ENCODE measurements around the gene RFT1. TPM values are rescaled to one million over a fixed set of nuclear protein-coding genes. Genes with fewer than 3 reads are reported as not detected.

RFT1 gene, protein sequence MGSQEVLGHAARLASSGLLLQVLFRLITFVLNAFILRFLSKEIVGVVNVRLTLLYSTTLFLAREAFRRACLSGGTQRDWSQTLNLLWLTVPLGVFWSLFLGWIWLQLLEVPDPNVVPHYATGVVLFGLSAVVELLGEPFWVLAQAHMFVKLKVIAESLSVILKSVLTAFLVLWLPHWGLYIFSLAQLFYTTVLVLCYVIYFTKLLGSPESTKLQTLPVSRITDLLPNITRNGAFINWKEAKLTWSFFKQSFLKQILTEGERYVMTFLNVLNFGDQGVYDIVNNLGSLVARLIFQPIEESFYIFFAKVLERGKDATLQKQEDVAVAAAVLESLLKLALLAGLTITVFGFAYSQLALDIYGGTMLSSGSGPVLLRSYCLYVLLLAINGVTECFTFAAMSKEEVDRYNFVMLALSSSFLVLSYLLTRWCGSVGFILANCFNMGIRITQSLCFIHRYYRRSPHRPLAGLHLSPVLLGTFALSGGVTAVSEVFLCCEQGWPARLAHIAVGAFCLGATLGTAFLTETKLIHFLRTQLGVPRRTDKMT
- 9.0 and 9.7 TPM in 2 replicates for total RNA-seq
- polyA plus RNA-seq = 20.5 and 25.2 TPM in 2 replicates
- polyA plus RNA-seq (2012) = 18.2 and 25.3 TPM in 2 replicates
- 60.2 and 86.6 TPM in 2 replicates for polyA minus RNA-seq (ENCODE audit: low replicate concordance)

GRCh38 chr3:53130179-53131061 lies at the start of gene RFT1:
Gene RFT1 (minus strand): TSS chr3:53130435. CDS start chr3:53130400, 35 bp downstream.
- Histone ChIP-seq H3K79me2 (ENCODE audit: control insufficient read depth, insufficient read depth, low read length) (peaks cover 19% of the 10 kb centered on the region), H3K4me3 (replicated peaks in 1 of 4; ENCODE audit: control extremely low read depth in 1 of 4, insufficient read depth in 1 of 4, low read depth in 3 of 4, low read length in 4 of 4) (peak within 1 kb of the TSS; percentile 93 to 98 (median 96)), H3K4me1 (ENCODE audit: control insufficient read depth, extremely low read depth, insufficient read depth, low read length) (peaks cover 11% of the 10 kb centered on the region), H2AFZ (ENCODE audit: low read length) (peak within 1 kb of the TSS; percentile 80), H3K4me2 (ENCODE audit: extremely low read depth, insufficient read depth, low read length) (peak within 1 kb of the TSS; percentile 97), H3K9ac (ENCODE audit: insufficient read depth, low read length) (peak within 1 kb of the TSS; percentile 88), H3K27ac (ENCODE audit: insufficient read depth, low read length) (peak within 1 kb of the TSS; percentile 88), H3K27me3 (ENCODE audit: control insufficient read depth, insufficient read depth, low read length) (no peaks in the 10 kb centered on the region), H3K36me3 (ENCODE audit: control insufficient read depth, insufficient read depth, low read length) (no peaks in the 10 kb centered on the region), H3K9me3 (ENCODE audit: control insufficient read depth, insufficient read depth, low read depth, low read length) (no peaks in the 10 kb centered on the region), H4K20me1 (ENCODE audit: control insufficient read depth, extremely low read depth, insufficient read depth, low read length) (no peaks in the 10 kb centered on the region)
- TF ChIP-seq CTCF (conservative IDR thresholded peaks at IDR 0.05 in 1 of 2, IDR thresholded peaks at IDR 0.05 in 1 of 2; ENCODE audit: low read depth in 1 of 2, low read length in 2 of 2) = no peak
- no peak for TF ChIP-seq EZH2 (IDR thresholded peaks at IDR 0.05; ENCODE audit: low read length, missing control alignments)
- DNase-seq (ENCODE audit: low read depth in 2 of 2) = peak; percentile 94 to 96

GRCh38 chr3:53179580-53179979 lies 49.3 kb upstream of the RFT1 start:
- TF ChIP-seq CTCF (conservative IDR thresholded peaks at IDR 0.05 in 1 of 2, IDR thresholded peaks at IDR 0.05 in 1 of 2; ENCODE audit: low read depth in 1 of 2, low read length in 2 of 2) = no peak
- no peak for TF ChIP-seq EZH2 (IDR thresholded peaks at IDR 0.05; ENCODE audit: low read length, missing control alignments)
- DNase-seq (ENCODE audit: low read depth in 2 of 2) = no peak

DNA sequence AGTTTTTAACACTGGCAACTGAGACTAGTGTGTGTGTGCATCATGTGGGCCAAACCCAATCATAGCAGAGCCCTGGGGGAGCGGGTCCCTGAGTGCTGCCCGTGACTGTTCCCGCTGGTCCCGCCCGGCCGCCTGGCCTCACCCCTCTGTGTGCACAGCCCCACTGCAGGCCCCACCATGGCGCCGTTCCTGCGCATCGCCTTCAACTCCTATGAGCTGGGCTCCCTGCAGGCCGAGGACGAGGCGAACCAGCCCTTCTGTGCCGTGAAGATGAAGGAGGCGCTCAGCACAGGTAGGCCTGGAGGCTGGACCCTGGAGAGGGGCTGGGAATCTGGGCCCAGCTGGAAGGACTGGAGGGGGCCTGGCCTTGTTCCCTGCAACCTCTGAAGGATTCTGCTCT lies 48.0 kb upstream of the RFT1 start:
- TF ChIP-seq EZH2 (IDR thresholded peaks at IDR 0.05; ENCODE audit: low read length, missing control alignments) (no peak), CTCF (conservative IDR thresholded peaks at IDR 0.05 in 1 of 2, IDR thresholded peaks at IDR 0.05 in 1 of 2; ENCODE audit: low read depth in 1 of 2, low read length in 2 of 2) (no peak)
- Histone ChIP-seq H3K27ac (ENCODE audit: insufficient read depth, low read length) (no peak overlapping the region), H3K9ac (ENCODE audit: insufficient read depth, low read length) (no peak overlapping the region), H3K4me1 (ENCODE audit: control insufficient read depth, extremely low read depth, insufficient read depth, low read length) (peaks cover 5% of the 10 kb centered on the region), H3K79me2 (ENCODE audit: control insufficient read depth, insufficient read depth, low read length) (no peaks in the 10 kb centered on the region), H2AFZ (ENCODE audit: low read length) (no peak overlapping the region), H3K4me2 (ENCODE audit: extremely low read depth, insufficient read depth, low read length) (no peak overlapping the region), H3K4me3 (replicated peaks in 1 of 4; ENCODE audit: control extremely low read depth in 1 of 4, insufficient read depth in 1 of 4, low read depth in 3 of 4, low read length in 4 of 4) (no peak overlapping the region), H3K27me3 (ENCODE audit: control insufficient read depth, insufficient read depth, low read length) (no peaks in the 10 kb centered on the region), H3K36me3 (ENCODE audit: control insufficient read depth, insufficient read depth, low read length) (peaks cover 18% of the 10 kb centered on the region), H3K9me3 (ENCODE audit: control insufficient read depth, insufficient read depth, low read depth, low read length) (no peaks in the 10 kb centered on the region), H4K20me1 (ENCODE audit: control insufficient read depth, extremely low read depth, insufficient read depth, low read length) (no peaks in the 10 kb centered on the region)
- DNase-seq (ENCODE audit: low read depth in 2 of 2) = no peak

More at GRCh38 chr3:53179580-53179979, 49.3 kb upstream of the RFT1 start:
- Histone ChIP-seq H3K36me3 (ENCODE audit: control insufficient read depth, insufficient read depth, low read length) (peaks cover 19% of the 10 kb centered on the region), H3K9ac (ENCODE audit: insufficient read depth, low read length) (no peak overlapping the region), H3K4me2 (ENCODE audit: extremely low read depth, insufficient read depth, low read length) (no peak overlapping the region), H3K79me2 (ENCODE audit: control insufficient read depth, insufficient read depth, low read length) (no peaks in the 10 kb centered on the region), H4K20me1 (ENCODE audit: control insufficient read depth, extremely low read depth, insufficient read depth, low read length) (no peaks in the 10 kb centered on the region), H2AFZ (ENCODE audit: low read length) (no peak overlapping the region), H3K4me3 (replicated peaks in 1 of 4; ENCODE audit: control extremely low read depth in 1 of 4, insufficient read depth in 1 of 4, low read depth in 3 of 4, low read length in 4 of 4) (no peak overlapping the region), H3K4me1 (ENCODE audit: control insufficient read depth, extremely low read depth, insufficient read depth, low read length) (peaks cover 5% of the 10 kb centered on the region), H3K27me3 (ENCODE audit: control insufficient read depth, insufficient read depth, low read length) (no peaks in the 10 kb centered on the region), H3K9me3 (ENCODE audit: control insufficient read depth, insufficient read depth, low read depth, low read length) (no peaks in the 10 kb centered on the region), H3K27ac (ENCODE audit: insufficient read depth, low read length) (no peak overlapping the region)

Measured in fibroblast of lung (primary cell).